ENCODE measurements around the gene VPS8. TPM values are rescaled to one million over a fixed set of nuclear protein-coding genes. Genes with fewer than 3 reads are reported as not detected.
"Not testable (repeated sequence)": the region's sequence is repeated elsewhere in the genome, so short reads cannot be mapped to it uniquely, and the experiment has no call there.

The VPS8 gene
- polyA plus RNA-seq, 1 donor: 59.4 TPM

- no peak for DNase-seq
Observed at GRCh38 chr3:184982076-184982475, 170.1 kb downstream of the VPS8 start.

DNA sequence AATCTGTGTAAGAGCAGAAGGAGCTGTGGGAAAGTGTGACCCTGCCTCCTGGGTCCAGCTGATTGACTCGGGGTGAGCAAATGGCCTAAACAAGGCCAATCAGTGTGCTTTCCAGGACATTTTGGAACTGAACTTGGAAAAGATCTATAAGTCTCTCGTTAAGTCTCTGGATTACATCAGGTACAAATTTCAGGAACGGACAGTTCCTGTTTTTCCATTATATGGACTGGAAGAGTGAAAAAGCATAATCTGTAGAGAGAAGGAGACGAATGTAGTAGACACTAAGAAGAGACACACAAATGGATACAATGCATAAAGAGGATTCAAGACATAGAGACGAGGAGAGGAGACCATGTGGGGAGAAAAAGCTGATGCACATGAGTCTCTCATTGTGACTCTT, 173.6 kb downstream of the VPS8 start:
- no peak for DNase-seq

DNA sequence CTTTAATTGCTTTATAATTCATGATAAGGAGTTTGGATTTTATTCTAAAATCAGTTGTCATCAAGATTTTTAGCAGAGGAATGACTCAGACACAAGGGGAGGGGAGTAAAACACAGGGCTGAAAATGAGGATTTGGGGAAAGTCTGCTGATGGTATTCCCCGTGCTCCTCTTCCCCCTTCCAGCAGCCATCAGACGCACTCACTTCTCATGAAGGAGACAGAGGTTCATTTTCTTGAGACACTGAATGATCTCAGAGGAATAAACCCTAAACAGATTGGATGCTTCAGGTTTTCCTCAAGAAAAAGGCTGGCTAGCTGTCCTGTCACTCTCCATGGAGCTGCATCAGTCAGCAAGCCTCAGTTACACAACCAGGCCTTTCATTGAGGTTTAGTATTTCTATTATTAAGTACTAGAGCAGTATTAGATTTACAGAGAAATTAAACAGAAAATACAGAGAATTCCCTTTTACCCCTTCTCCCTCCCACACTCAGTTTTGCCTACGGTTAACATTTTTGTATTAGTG, 174.5 kb downstream of the VPS8 start:
- no peak for DNase-seq

DNA sequence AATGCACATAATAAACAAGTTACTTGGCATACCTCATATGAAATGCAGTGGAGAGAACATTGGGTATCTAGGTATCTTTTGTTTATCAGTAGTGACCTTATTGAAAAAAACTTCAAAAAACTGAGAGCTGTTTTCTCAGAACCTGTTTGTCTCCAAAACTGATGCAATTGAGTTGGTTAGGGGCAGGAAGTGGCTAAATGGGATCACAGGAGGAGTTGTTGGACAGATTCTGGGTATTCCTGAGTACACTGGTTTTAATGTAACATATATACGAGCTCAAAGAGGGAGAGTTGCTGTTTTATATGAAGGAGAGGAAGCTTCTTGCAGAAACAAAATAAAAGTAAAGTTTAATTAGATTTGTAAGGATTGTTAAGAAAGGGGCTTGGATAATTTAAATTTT, 181.4 kb downstream of the VPS8 start:
- DNase-seq: no peak

DNA sequence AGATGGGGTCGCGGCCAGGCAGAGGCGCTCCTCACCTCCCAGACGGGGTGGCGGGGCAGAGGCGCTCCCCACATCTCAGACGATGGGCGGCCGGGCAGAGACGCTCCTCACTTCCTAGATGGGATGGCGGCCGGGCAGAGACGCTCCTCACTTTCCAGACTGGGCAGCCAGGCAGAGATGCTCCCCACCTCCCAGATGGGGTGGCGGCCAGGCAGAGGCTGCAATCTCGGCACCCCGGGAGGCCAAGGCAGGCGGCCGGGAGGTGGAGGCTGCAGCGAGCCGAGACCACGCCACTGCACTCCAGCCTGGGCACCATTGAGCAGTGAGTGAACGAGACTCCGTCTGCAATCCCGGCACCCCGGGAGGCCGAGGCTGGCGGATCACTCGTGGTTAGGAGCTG, 191.9 kb downstream of the VPS8 start:
- DNase-seq: not testable (repeated sequence)

DNA sequence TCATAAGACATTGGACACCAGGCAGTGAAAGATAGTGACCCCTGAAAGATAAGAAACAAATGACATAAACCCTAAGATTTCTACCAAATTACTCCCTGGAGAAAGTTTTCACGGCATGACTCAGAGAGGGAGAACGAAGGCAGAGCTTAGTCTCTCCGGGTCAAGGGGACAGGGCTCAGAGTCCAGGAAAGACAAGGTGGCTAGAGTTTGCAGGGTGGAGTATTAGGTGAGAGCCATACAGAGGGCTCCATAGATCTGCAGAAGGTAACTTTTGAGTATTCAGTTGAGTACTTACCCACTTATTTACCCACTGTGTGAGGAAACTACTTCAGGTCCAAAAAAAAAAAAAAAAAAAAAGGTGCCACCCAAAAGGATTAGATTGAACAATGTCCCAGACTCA, 197.7 kb downstream of the VPS8 start:
- no peak for DNase-seq

- DNase-seq: not testable (repeated sequence)
Observed at GRCh38 chr3:185017584-185017983, 205.6 kb downstream of the VPS8 start.

DNA sequence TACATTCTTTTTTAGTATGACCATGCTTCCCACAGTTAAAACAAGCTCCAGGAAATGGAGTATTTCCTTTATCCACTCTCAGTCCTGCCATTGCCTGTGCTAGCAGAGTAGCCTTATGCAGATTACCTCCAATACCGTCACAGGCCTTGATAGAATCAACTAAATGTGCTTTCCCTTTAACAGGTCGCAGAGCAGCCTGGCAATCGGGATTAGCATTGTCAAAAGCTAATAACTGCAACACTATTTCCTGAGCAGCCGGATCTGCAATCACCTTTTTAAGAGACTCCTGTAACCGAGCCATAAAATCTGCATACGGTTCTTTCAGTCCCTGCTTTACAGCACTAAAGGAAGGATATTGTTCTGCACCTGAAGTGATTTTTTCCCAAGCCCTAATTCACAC, 206.0 kb downstream of the VPS8 start:
- not testable (repeated sequence) for DNase-seq

GRCh38 chr3:185021256-185021655, 209.3 kb downstream of the VPS8 start:
- DNase-seq: no peak

DNA sequence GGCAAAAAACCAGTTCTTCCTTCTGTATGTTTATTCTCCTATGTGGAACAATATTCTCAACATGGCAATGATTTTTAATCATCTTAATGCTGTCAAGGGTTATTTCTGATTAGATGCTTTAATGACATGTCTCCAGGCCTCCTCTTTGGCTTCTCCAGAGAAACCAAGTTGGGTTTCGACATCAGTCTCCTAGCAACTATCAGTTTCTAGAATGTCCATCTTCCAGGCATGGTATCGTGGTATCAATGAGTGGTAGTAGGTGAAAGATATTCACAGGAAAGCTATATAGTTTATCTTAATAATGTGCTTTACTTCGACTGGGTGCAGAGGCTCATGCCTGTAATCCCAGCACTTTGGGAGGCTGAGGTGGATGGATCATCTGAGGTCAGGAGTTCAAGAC, 212.4 kb downstream of the VPS8 start:
- DNase-seq: no peak

GRCh38 chr3:185024966-185025365, 213.0 kb downstream of the VPS8 start:
- DNase-seq: no peak

GRCh38 chr3:185028121-185028520, 216.2 kb downstream of the VPS8 start:
- no peak for DNase-seq

GRCh38 chr3:185029086-185029485, 217.1 kb downstream of the VPS8 start:
- DNase-seq: no peak

DNA sequence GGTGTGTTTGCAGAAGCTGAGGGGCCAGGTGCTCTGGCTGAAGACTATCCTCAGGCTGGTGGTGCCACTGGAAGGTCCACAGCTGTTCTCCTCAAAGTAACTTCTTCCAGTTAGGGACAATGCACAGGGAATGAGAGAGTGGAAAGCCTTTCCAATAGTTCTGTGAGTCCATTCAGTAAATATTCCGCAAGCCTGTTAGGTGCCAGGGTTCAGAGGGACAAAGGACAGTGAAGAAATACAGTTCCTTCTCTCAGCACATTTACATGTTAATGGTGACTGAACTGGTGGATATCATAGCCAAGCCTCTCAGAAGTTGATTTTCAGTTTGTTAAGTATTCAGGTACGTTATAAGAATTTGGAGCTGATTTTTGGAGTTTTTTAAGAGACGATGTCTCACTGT, 218.4 kb downstream of the VPS8 start:
- DNase-seq: no peak

- no peak for DNase-seq
Observed at GRCh38 chr3:185030951-185031350, 219.0 kb downstream of the VPS8 start.

- DNase-seq: no peak
Observed at GRCh38 chr3:185037801-185038200, 225.8 kb downstream of the VPS8 start.

GRCh38 chr3:185040425-185040824, 228.5 kb downstream of the VPS8 start:
- no peak for DNase-seq

- no peak for DNase-seq
Observed at GRCh38 chr3:185041540-185041939, 229.6 kb downstream of the VPS8 start.

GRCh38 chr3:185042312-185043050, 230.5 kb downstream of the VPS8 start:
- DNase-seq: no peak

GRCh38 chr3:185046164-185046515, 234.2 kb downstream of the VPS8 start:
- no peak for DNase-seq

DNA sequence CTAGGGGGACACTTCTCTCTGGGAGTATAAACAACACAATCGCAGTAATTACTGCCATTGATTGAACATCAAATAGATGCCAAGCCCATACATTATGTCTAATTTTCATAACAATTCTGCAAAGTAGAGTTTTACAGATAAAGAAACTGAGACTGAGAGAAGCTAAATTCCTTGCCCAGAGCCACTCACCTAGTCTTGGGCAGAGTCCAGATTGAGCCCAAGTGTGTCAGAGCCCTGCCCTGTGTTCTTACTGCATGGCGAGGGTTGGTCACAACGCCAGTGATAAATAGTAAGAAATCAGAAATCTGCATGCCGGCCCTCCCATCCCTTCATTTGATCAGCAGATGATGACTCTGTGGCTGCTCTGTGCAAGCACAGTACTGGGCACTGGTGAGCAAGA, 234.6 kb downstream of the VPS8 start:
- DNase-seq: no peak

- no peak for DNase-seq
Observed at GRCh38 chr3:185049710-185050109, 237.7 kb downstream of the VPS8 start.

- DNase-seq: no peak
Observed at GRCh38 chr3:185051801-185052200, 239.8 kb downstream of the VPS8 start.

DNA sequence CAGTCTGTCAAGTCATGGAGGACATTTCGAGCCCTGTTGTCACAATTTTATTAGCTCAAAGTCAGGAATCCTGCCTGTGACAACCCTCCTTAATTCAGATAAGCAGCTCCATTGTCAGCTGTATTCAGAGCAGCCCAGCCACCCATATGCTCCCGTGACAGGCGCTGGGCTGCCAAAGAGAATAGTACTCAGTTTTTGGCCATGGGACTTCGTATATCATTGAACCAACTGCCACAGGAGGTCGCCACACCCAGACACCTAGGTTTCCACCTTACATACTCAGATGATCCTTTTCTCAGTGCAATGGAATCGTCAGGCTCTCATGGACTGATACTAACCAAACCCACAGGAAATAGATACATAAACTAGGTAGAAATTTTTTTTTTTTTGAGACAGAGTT, 240.7 kb downstream of the VPS8 start:
- DNase-seq: no peak
